ENCODE results near the gene RNF133. TPM values are rescaled to one million over a fixed set of nuclear protein-coding genes. Genes with fewer than 3 reads are reported as not detected.

Gene RNF133, protein sequence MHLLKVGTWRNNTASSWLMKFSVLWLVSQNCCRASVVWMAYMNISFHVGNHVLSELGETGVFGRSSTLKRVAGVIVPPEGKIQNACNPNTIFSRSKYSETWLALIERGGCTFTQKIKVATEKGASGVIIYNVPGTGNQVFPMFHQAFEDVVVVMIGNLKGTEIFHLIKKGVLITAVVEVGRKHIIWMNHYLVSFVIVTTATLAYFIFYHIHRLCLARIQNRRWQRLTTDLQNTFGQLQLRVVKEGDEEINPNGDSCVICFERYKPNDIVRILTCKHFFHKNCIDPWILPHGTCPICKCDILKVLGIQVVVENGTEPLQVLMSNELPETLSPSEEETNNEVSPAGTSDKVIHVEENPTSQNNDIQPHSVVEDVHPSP
- total RNA-seq (2014; rRNA removed; shearing (Covaris generic); ENCODE audit: low replicate concordance): not detected in 2 replicates

DNA sequence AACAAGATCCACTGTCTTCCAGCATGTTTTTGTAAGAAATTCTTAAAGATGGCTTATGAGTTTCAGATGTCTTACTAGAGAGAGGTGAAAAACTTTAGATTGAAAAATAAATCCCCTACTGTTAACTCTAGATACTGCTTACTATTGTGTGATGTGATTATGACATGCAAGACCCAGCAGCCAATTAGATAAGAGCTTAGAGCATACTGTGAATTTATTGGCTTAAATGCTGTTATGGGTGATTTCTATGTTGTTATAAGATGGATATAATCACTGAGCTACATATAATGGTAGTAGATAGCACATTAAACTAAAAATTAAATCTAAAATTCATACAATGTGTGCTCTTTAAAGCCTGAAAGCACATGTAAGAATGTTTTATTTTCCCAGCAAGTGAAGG is at the start of gene RNF133:
Gene RNF133 (minus strand): TSS at position 101 of the 400 bp plus-strand sequence. CDS start 199 bp downstream, outside the sequence.
- Histone ChIP-seq H3K9me2 (replicated peaks; ENCODE audit: insufficient read depth, low read length) (no peaks in the 10 kb centered on the region), H3K4me2 (ENCODE audit: low read depth, low read length, poor library complexity, severe bottlenecking) (no peak within 1 kb of the TSS), H3K36me3 (ENCODE audit: insufficient read depth, low read length) (no peaks in the 10 kb centered on the region), H3K79me2 (ENCODE audit: low read length) (no peaks in the 10 kb centered on the region), H3K9me3 (ENCODE audit: low read length) (no peaks in the 10 kb centered on the region), H3K4me1 (ENCODE audit: low read length) (no peaks in the 10 kb centered on the region), H3K27ac (ENCODE audit: low read length) (no peak within 1 kb of the TSS), H3K27me3 (ENCODE audit: low read length) (no peaks in the 10 kb centered on the region), H4K20me1 (ENCODE audit: insufficient read depth, low read depth, low read length) (no peaks in the 10 kb centered on the region), H3K9ac (ENCODE audit: low read length) (no peak within 1 kb of the TSS), H3K4me3 (ENCODE audit: low read length) (no peak within 1 kb of the TSS), H2AFZ (ENCODE audit: low read length) (no peak within 1 kb of the TSS)
- no peak for DNase-seq

DNA sequence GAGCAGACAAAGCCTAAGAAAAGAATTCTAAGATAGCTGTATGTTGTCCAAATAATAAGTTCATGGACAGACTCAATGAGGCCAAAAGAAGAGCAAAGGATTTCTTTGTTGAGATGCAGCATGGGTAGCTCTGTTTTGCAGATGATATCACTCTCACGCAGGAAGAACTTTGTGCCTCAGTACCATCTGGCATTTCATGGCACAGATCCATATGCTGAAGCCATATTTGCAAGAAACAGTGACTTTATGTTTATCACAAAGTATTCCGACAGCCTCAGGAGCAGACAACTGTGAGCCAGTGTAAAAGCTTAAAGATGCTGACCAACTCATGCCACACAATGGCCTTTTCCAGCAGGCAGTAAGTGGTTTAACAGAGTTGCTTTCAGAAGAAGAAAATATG is 49.3 kb upstream of the RNF133 start:
- H3K9ac ChIP-seq (ENCODE audit: low read length): no peak overlapping the region
- no peaks in the 10 kb centered on the region for H3K36me3 ChIP-seq (ENCODE audit: insufficient read depth, low read length)
- no peak overlapping the region for H3K27ac ChIP-seq (ENCODE audit: low read length)
- H3K27me3 ChIP-seq (ENCODE audit: low read length): no peaks in the 10 kb centered on the region
- no peak overlapping the region for H3K4me3 ChIP-seq (ENCODE audit: low read length)
- H3K9me3 ChIP-seq (ENCODE audit: low read length): peaks cover 4% of the 10 kb centered on the region; the same call in 1 of the 2 replicates
- no peak overlapping the region for H2AFZ ChIP-seq (ENCODE audit: low read length)
- no peak for DNase-seq
- no peak overlapping the region for H3K4me2 ChIP-seq (ENCODE audit: low read depth, low read length, poor library complexity, severe bottlenecking)
- H3K4me1 ChIP-seq (ENCODE audit: low read length): no peaks in the 10 kb centered on the region
- no peaks in the 10 kb centered on the region for H3K79me2 ChIP-seq (ENCODE audit: low read length)
- no peaks in the 10 kb centered on the region for H4K20me1 ChIP-seq (ENCODE audit: insufficient read depth, low read depth, low read length)
- no peaks in the 10 kb centered on the region for H3K9me2 ChIP-seq (replicated peaks; ENCODE audit: insufficient read depth, low read length)

DNA sequence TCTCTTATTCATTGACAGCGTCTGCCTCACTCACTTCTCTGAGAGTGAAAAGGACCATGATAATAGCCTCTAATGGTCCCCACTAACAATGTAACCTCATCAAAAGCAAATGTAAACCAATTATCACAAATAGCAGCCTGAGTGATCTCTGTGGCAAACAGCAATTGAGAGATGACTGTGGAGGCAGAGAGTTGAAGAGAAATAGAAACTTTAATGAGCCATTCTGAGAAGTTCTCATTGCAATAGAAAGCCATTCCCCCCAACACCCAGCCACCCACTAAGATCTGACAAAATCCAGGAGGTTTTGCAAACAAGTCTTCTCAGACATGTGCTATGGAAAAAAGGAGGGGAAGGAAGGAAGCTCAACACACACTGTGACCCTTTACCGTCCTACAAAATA is 48.0 kb upstream of the RNF133 start:
- Histone ChIP-seq H3K9me3 (ENCODE audit: low read length) (peaks cover 4% of the 10 kb centered on the region; the same call in 1 of the 2 replicates), H4K20me1 (ENCODE audit: insufficient read depth, low read depth, low read length) (no peaks in the 10 kb centered on the region), H3K79me2 (ENCODE audit: low read length) (no peaks in the 10 kb centered on the region), H3K9ac (ENCODE audit: low read length) (no peak overlapping the region), H3K4me1 (ENCODE audit: low read length) (no peaks in the 10 kb centered on the region), H3K36me3 (ENCODE audit: insufficient read depth, low read length) (no peaks in the 10 kb centered on the region), H3K27me3 (ENCODE audit: low read length) (no peaks in the 10 kb centered on the region), H3K27ac (ENCODE audit: low read length) (no peak overlapping the region), H3K4me3 (ENCODE audit: low read length) (no peak overlapping the region), H2AFZ (ENCODE audit: low read length) (no peak overlapping the region), H3K4me2 (ENCODE audit: low read depth, low read length, poor library complexity, severe bottlenecking) (no peak overlapping the region), H3K9me2 (replicated peaks; ENCODE audit: insufficient read depth, low read length) (no peaks in the 10 kb centered on the region)
- no peak for DNase-seq

DNA sequence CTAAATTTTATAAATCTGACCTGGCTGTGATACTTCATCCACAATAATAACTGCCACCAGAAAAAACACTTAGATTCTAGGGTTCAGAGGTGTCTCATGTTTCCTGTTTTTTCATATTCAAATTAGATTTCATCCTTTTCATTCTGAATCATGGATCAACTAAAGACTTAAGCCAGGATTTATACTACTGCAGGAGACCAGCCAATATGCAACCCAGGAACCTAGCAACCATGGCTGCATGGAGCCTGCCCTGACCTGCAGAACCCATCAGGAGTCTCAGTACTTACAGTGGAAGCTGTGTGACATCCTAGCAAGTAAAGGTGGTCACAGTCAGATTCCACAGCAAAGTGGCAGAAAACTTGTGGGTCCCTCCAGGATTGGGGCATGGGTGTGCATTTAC is 44.3 kb upstream of the RNF133 start:
- no peak overlapping the region for H3K4me2 ChIP-seq (ENCODE audit: low read depth, low read length, poor library complexity, severe bottlenecking)
- H4K20me1 ChIP-seq (ENCODE audit: insufficient read depth, low read depth, low read length): no peaks in the 10 kb centered on the region
- no peaks in the 10 kb centered on the region for H3K27me3 ChIP-seq (ENCODE audit: low read length)

DNA sequence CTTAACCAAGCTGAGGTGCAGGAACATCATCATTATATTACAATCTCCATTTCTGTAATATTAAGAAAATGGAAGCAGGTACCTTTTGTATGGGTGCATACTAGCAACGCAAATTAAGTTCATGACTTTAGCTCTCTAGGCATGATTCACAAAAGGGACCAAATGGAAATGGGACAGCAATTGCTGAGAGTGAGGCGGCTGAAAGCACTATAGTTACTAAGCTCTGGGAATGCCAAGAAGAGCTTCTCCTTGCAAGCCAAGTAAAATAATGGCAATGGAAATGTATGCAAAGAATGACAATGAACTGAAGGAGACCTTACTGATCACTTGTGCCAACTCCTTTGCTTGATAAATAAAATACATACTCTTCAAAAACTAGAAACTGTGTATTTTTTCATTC is 40.0 kb upstream of the RNF133 start:
- no peak for DNase-seq
- H3K9me2 ChIP-seq (replicated peaks; ENCODE audit: insufficient read depth, low read length): no peaks in the 10 kb centered on the region
- H3K4me2 ChIP-seq (ENCODE audit: low read depth, low read length, poor library complexity, severe bottlenecking): no peak overlapping the region
- H3K4me1 ChIP-seq (ENCODE audit: low read length): no peaks in the 10 kb centered on the region
- no peak overlapping the region for H3K9ac ChIP-seq (ENCODE audit: low read length)
- H4K20me1 ChIP-seq (ENCODE audit: insufficient read depth, low read depth, low read length): no peaks in the 10 kb centered on the region
- no peak overlapping the region for H2AFZ ChIP-seq (ENCODE audit: low read length)
- H3K4me3 ChIP-seq (ENCODE audit: low read length): no peak overlapping the region
- H3K27ac ChIP-seq (ENCODE audit: low read length): no peak overlapping the region
- no peaks in the 10 kb centered on the region for H3K79me2 ChIP-seq (ENCODE audit: low read length)
- 0 out of 2 replicates have a peak, but pooled peaks cover 4% of the 10 kb centered on the region for H3K9me3 ChIP-seq (ENCODE audit: low read length)
- no peaks in the 10 kb centered on the region for H3K36me3 ChIP-seq (ENCODE audit: insufficient read depth, low read length)
- H3K27me3 ChIP-seq (ENCODE audit: low read length): no peaks in the 10 kb centered on the region

More for the DNA sequence above, 44.3 kb upstream of the RNF133 start:
- Histone ChIP-seq H2AFZ (ENCODE audit: low read length) (no peak overlapping the region), H3K4me3 (ENCODE audit: low read length) (no peak overlapping the region), H3K9me2 (replicated peaks; ENCODE audit: insufficient read depth, low read length) (no peaks in the 10 kb centered on the region), H3K4me1 (ENCODE audit: low read length) (no peaks in the 10 kb centered on the region), H3K27ac (ENCODE audit: low read length) (no peak overlapping the region), H3K9ac (ENCODE audit: low read length) (no peak overlapping the region), H3K79me2 (ENCODE audit: low read length) (no peaks in the 10 kb centered on the region), H3K9me3 (ENCODE audit: low read length) (0 out of 2 replicates have a peak, but pooled peaks cover 4% of the 10 kb centered on the region), H3K36me3 (ENCODE audit: insufficient read depth, low read length) (no peaks in the 10 kb centered on the region)
- no peak for DNase-seq

DNA sequence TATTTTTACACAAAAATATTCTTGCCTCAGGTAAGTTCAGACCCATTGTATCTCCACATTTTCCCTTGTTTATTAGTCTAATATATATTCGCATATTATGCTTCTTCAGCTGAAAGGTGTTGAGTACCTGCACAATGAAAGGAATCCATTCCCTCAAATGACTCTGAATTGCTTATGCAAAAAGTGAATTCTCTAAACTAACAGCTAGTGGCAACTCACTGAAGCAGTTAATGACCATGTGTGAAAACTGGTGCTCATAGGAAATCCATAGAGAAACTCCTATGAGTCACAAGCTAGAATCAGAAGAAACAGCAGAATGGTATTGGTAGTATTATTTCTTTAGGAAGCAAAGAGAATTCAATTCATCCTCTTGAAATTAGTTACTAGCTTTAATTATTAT is 37.3 kb upstream of the RNF133 start:
- no peak for DNase-seq
- Histone ChIP-seq H3K9me2 (replicated peaks; ENCODE audit: insufficient read depth, low read length) (no peaks in the 10 kb centered on the region), H3K4me3 (ENCODE audit: low read length) (no peak overlapping the region), H4K20me1 (ENCODE audit: insufficient read depth, low read depth, low read length) (no peaks in the 10 kb centered on the region), H3K9me3 (ENCODE audit: low read length) (peaks cover 7% of the 10 kb centered on the region), H2AFZ (ENCODE audit: low read length) (no peak overlapping the region), H3K79me2 (ENCODE audit: low read length) (no peaks in the 10 kb centered on the region), H3K4me1 (ENCODE audit: low read length) (no peaks in the 10 kb centered on the region), H3K36me3 (ENCODE audit: insufficient read depth, low read length) (no peaks in the 10 kb centered on the region), H3K27ac (ENCODE audit: low read length) (no peak overlapping the region), H3K27me3 (ENCODE audit: low read length) (no peaks in the 10 kb centered on the region), H3K4me2 (ENCODE audit: low read depth, low read length, poor library complexity, severe bottlenecking) (no peak overlapping the region), H3K9ac (ENCODE audit: low read length) (no peak overlapping the region)

DNA sequence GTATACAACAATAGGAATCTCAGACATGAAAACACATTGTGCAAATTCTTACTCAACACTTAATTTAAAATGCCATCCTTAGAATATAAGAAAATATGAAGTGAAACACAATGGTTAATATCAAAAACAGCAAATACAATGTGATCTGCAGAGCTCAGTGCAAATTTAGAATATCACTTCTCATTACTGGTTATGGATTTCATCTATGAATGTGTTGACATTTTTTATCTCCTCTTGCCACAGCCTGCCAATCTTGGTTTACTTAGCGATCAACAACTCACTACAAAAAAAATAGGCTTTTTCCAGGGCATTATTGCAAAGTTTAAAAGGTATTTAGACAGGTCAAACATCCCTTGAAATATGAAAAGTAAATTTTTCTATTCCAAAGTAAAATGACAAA is 28.8 kb upstream of the RNF133 start:
- Histone ChIP-seq H3K36me3 (ENCODE audit: insufficient read depth, low read length) (no peaks in the 10 kb centered on the region), H3K4me1 (ENCODE audit: low read length) (no peaks in the 10 kb centered on the region), H3K27ac (ENCODE audit: low read length) (no peak overlapping the region), H3K4me2 (ENCODE audit: low read depth, low read length, poor library complexity, severe bottlenecking) (no peak overlapping the region), H3K79me2 (ENCODE audit: low read length) (no peaks in the 10 kb centered on the region), H3K9me2 (replicated peaks; ENCODE audit: insufficient read depth, low read length) (no peaks in the 10 kb centered on the region), H3K9me3 (ENCODE audit: low read length) (no peaks in the 10 kb centered on the region), H2AFZ (ENCODE audit: low read length) (no peak overlapping the region), H4K20me1 (ENCODE audit: insufficient read depth, low read depth, low read length) (no peaks in the 10 kb centered on the region), H3K9ac (ENCODE audit: low read length) (no peak overlapping the region), H3K27me3 (ENCODE audit: low read length) (no peaks in the 10 kb centered on the region), H3K4me3 (ENCODE audit: low read length) (no peak overlapping the region)
- no peak for DNase-seq

DNA sequence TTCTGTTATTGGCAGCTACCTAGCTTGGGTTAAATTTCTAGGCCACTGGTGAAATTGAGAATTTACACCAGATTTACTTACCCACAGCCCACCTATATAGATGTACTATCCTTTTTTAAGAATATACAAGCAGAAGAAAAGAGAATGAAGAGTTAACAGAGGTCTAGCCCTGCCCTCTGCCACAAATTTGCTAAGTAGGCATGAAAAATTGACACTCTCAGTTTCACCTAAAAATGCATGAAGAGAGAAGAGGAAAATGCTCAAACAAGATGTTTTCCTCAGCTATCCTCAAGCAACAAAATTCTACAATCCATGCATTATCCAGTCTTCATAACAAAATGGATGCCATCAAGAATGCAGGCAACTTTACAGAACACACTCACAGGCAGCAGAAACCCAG is 28.4 kb upstream of the RNF133 start:
- no peaks in the 10 kb centered on the region for H3K36me3 ChIP-seq (ENCODE audit: insufficient read depth, low read length)
- H3K4me1 ChIP-seq (ENCODE audit: low read length): no peaks in the 10 kb centered on the region
- no peak for DNase-seq
- H3K9me3 ChIP-seq (ENCODE audit: low read length): no peaks in the 10 kb centered on the region
- no peak overlapping the region for H3K4me2 ChIP-seq (ENCODE audit: low read depth, low read length, poor library complexity, severe bottlenecking)
- no peak overlapping the region for H3K9ac ChIP-seq (ENCODE audit: low read length)
- no peaks in the 10 kb centered on the region for H4K20me1 ChIP-seq (ENCODE audit: insufficient read depth, low read depth, low read length)
- H3K27me3 ChIP-seq (ENCODE audit: low read length): no peaks in the 10 kb centered on the region
- H3K9me2 ChIP-seq (replicated peaks; ENCODE audit: insufficient read depth, low read length): no peaks in the 10 kb centered on the region
- H3K79me2 ChIP-seq (ENCODE audit: low read length): no peaks in the 10 kb centered on the region
- H3K27ac ChIP-seq (ENCODE audit: low read length): no peak overlapping the region
- H2AFZ ChIP-seq (ENCODE audit: low read length): no peak overlapping the region
- no peak overlapping the region for H3K4me3 ChIP-seq (ENCODE audit: low read length)

Measured in Karpas-422 (cell line).